GM12801 (cell line): ENCODE results near the gene ZBTB7C.

Experiments used
- CTCF ChIP-seq: IDR thresholded peaks from one replicate; pipeline ENCODE4 v1.5.1; 2011; ENCODE audit warnings: control low read depth; ENCODE audit not compliant: insufficient read length; ENCODE audit errors: extremely low read depth

Gene ZBTB7C

GRCh38 chr18:48024009-48024512, 385.1 kb downstream of the ZBTB7C start:
- TF ChIP-seq CTCF: no peak

GRCh38 chr18:48023334-48024008, 385.7 kb downstream of the ZBTB7C start:
- TF ChIP-seq CTCF: no peak

- no peak for TF ChIP-seq CTCF
Observed at GRCh38 chr18:48022531-48023329, 386.5 kb downstream of the ZBTB7C start.

- TF ChIP-seq CTCF: no peak
Observed at GRCh38 chr18:48022021-48022420, 387.2 kb downstream of the ZBTB7C start.

- TF ChIP-seq CTCF: no peak
Observed at GRCh38 chr18:48021273-48021914, 387.8 kb downstream of the ZBTB7C start.

GRCh38 chr18:48020337-48021250, 388.6 kb downstream of the ZBTB7C start:
- TF ChIP-seq CTCF: no peak
